Esophagus muscularis mucosa (tissue), 4 donors: ENCODE measurements around the gene STOX1.

Experiments
- CTCF ChIP-seq, 3 experiments: fragments of 200-600 bp in 2 of 3; fragments of 450-650 bp in 1 of 3; sonication (generic) in 2 of 3; IDR thresholded peaks; one replicate each; pipeline ENCODE4 v1.5.1; 2017 to 2019; ENCODE audit warnings: antibody characterized with exemption in 3 of 3, mild to moderate bottlenecking in 2 of 3, moderate library complexity in 1 of 3
- EP300 ChIP-seq: sonication (generic); formaldehyde crosslinking; IDR thresholded peaks from one replicate; pipeline ENCODE4 v1.6.1; 2017; ENCODE audit warnings: antibody characterized with exemption
- POLR2A ChIP-seq: fragments of 450-650 bp; IDR thresholded peaks from one replicate; pipeline ENCODE4 v1.6.1; 2017; ENCODE audit warnings: antibody characterized with exemption, moderate library complexity, mild to moderate bottlenecking, low read depth

GRCh38 chr10:68869623-68870022 lies 42.3 kb downstream of the STOX1 start:
- TF ChIP-seq CTCF (IDR thresholded peaks at IDR 0.05) (no peak), POLR2A (no peak), EP300 (no peak)
